HL-60 (cell line): Measurements from ENCODE around the gene ZNF492.

Experiments used
- GABPA ChIP-seq: IDR thresholded peaks from 2 replicates; pipeline ENCODE4 v1.6.1; 2012; ENCODE audit warnings: low read depth
- POLR2AphosphoS5 ChIP-seq: IDR thresholded peaks from 2 replicates; pipeline ENCODE4 v1.6.1; 2012; ENCODE audit warnings: low read depth
- TF ChIP-seq, protein P1 (sequence below): IDR thresholded peaks from one replicate; pipeline ENCODE4 v1.5.1; 2011; ENCODE audit warnings: low read length, control low read depth, inconsistent platforms; ENCODE audit not compliant: insufficient read depth
- TF ChIP-seq, protein P2 (sequence below): IDR thresholded peaks from 2 replicates; pipeline ENCODE4 v1.6.1; 2012; ENCODE audit warnings: low read depth; ENCODE audit not compliant: insufficient replicate concordance

DNA sequence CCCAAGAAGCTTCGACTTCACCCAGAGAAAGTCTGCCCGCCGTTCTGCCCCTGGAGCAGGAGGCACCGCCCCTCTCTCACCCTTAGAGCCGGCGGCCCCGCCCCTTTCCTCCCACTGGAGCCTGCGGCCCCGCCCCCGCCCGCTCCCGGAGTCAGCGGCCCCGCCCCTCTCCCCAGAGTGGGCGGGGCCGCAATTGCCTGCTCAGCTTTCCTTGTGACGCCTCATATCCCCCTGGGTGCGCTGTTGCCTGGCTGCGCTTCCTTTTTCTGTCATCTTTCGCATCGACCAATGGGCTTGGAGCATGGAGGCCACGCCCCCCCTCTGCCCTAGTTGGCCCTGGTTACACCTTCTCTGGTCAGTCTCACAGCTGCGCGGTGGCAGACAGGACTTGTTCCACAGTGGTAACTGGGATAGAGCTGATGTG lies 38.2 kb upstream of the ZNF492 start:
- TF ChIP-seq, protein P1, sequence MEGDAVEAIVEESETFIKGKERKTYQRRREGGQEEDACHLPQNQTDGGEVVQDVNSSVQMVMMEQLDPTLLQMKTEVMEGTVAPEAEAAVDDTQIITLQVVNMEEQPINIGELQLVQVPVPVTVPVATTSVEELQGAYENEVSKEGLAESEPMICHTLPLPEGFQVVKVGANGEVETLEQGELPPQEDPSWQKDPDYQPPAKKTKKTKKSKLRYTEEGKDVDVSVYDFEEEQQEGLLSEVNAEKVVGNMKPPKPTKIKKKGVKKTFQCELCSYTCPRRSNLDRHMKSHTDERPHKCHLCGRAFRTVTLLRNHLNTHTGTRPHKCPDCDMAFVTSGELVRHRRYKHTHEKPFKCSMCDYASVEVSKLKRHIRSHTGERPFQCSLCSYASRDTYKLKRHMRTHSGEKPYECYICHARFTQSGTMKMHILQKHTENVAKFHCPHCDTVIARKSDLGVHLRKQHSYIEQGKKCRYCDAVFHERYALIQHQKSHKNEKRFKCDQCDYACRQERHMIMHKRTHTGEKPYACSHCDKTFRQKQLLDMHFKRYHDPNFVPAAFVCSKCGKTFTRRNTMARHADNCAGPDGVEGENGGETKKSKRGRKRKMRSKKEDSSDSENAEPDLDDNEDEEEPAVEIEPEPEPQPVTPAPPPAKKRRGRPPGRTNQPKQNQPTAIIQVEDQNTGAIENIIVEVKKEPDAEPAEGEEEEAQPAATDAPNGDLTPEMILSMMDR, result no peak
- no peak for TF ChIP-seq POLR2AphosphoS5
- no peak for TF ChIP-seq GABPA
- TF ChIP-seq, protein P2, sequence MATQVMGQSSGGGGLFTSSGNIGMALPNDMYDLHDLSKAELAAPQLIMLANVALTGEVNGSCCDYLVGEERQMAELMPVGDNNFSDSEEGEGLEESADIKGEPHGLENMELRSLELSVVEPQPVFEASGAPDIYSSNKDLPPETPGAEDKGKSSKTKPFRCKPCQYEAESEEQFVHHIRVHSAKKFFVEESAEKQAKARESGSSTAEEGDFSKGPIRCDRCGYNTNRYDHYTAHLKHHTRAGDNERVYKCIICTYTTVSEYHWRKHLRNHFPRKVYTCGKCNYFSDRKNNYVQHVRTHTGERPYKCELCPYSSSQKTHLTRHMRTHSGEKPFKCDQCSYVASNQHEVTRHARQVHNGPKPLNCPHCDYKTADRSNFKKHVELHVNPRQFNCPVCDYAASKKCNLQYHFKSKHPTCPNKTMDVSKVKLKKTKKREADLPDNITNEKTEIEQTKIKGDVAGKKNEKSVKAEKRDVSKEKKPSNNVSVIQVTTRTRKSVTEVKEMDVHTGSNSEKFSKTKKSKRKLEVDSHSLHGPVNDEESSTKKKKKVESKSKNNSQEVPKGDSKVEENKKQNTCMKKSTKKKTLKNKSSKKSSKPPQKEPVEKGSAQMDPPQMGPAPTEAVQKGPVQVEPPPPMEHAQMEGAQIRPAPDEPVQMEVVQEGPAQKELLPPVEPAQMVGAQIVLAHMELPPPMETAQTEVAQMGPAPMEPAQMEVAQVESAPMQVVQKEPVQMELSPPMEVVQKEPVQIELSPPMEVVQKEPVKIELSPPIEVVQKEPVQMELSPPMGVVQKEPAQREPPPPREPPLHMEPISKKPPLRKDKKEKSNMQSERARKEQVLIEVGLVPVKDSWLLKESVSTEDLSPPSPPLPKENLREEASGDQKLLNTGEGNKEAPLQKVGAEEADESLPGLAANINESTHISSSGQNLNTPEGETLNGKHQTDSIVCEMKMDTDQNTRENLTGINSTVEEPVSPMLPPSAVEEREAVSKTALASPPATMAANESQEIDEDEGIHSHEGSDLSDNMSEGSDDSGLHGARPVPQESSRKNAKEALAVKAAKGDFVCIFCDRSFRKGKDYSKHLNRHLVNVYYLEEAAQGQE, result no peak
